HepG2 (cell line): ENCODE measurements around the gene TLCD1. TPM values are rescaled to one million over a fixed set of nuclear protein-coding genes. Genes with fewer than 3 reads are reported as not detected.

ENCODE experiments used
- ATAC-seq: fragments of 200-7000 bp; cut with Tn5 transposase; 3 replicates; pipeline ENCODE4 v1.9.1; 2020; ENCODE audit warnings: mild to moderate bottlenecking, moderate library complexity
- BruUV-seq: library from RNA; stranded (reverse); fragments of 400-500 nt; replicated peaks from 2 replicates; lab custom pipeline; 2021; lab: Mats Ljungman, UMichigan
- CTCF ChIA-PET: fragments of 300-600 bp; formaldehyde crosslinking; extraction: SDS; loops from one replicate; lab custom pipeline; 2021; ENCODE audit warnings: low total read pairs, inconsistent platforms, low intra/inter-chr PET ratio; lab: Yijun Ruan, JAX
- POLR2A ChIA-PET: fragments of 350-600 bp; sonication (Branson Sonifier 250); formaldehyde crosslinking; loops from one replicate; lab custom pipeline; 2020; ENCODE audit warnings: antibody characterized with exemption, inconsistent platforms; lab: Yijun Ruan, JAX
- DNase-seq: peaks from one replicate; pipeline ENCODE4 v3.0.0-alpha.2; 2015; ENCODE audit warnings: low spot score
- FAIRE-seq: peaks from 3 replicates; lab custom pipeline; 2011; peaks lifted over from hg19 to GRCh38; lab: Jason Lieb, UNC
- H2AFZ ChIP-seq: one replicate; pipeline ENCODE4 v1.6.1; 2011; ENCODE audit warnings: low read length, inconsistent platforms
- H3K27ac ChIP-seq: fragments of 300-600 bp; 3 replicates; pipeline ENCODE4 v1.8.0; 2011; ENCODE audit warnings: mixed run types, mild to moderate bottlenecking, mixed read lengths, low read length, inconsistent platforms; ENCODE audit not compliant: insufficient read depth; ENCODE audit errors: extremely low read length
- H3K27me3 ChIP-seq, 2 experiments: fragments of 200-600 bp in 1 of 2; 2 replicates in 1 of 2; 3 replicates in 1 of 2; pipeline versions ENCODE4 v1.6.0 to v1.8.0; 2011; ENCODE audit warnings: low read length in 2 of 2, mild to moderate bottlenecking in 2 of 2, moderate library complexity in 2 of 2, inconsistent platforms in 1 of 2; ENCODE audit not compliant: insufficient read depth in 2 of 2, control insufficient read depth in 1 of 2
- H3K36me3 ChIP-seq, 2 experiments: fragments of 200-600 bp in 1 of 2; replicated peaks in 1 of 2; 2 replicates in 1 of 2; 3 replicates in 1 of 2; pipeline versions ENCODE4 v1.5.1 to v1.8.0; 2011; ENCODE audit warnings: low read length in 2 of 2, inconsistent platforms in 1 of 2; ENCODE audit not compliant: insufficient read depth in 2 of 2, control insufficient read depth in 1 of 2
- H3K4me1 ChIP-seq: 2 replicates; pipeline ENCODE4 v1.5.1; 2012; ENCODE audit warnings: low read length, inconsistent platforms; ENCODE audit not compliant: insufficient read depth
- H3K4me2 ChIP-seq: 2 replicates; pipeline ENCODE4 v1.6.0; 2011; ENCODE audit warnings: low read depth, low read length, inconsistent platforms
- H3K4me3 ChIP-seq, 3 experiments: fragments of 200-600 bp in 1 of 3; sonication (generic), shearing (Covaris generic) in 1 of 3; replicated peaks in 1 of 3; 2 replicates each; pipeline ENCODE4 v1.5.1; 2011 to 2016; ENCODE audit warnings: low read length in 3 of 3, inconsistent platforms in 2 of 3, low read depth in 2 of 3, mild to moderate bottlenecking in 2 of 3, control low read depth in 1 of 3, mixed read lengths in 1 of 3; ENCODE audit not compliant: insufficient read depth in 1 of 3
- H3K79me2 ChIP-seq: one replicate; pipeline ENCODE4 v1.6.1; 2011; ENCODE audit warnings: low read length, inconsistent platforms; ENCODE audit not compliant: insufficient read depth
- H3K9ac ChIP-seq: 2 replicates; pipeline ENCODE4 v1.6.0; 2011; ENCODE audit warnings: mild to moderate bottlenecking, low read depth, low read length, inconsistent platforms; ENCODE audit not compliant: insufficient read depth
- H3K9me3 ChIP-seq: 2 replicates; pipeline ENCODE4 v1.5.1; 2012; ENCODE audit warnings: mild to moderate bottlenecking, low read length
- H4K20me1 ChIP-seq: 2 replicates; pipeline ENCODE4 v1.6.0; 2011; ENCODE audit warnings: inconsistent platforms, mild to moderate bottlenecking, low read length, moderate library complexity; ENCODE audit not compliant: insufficient read depth
- GABPB1 ChIP-seq: IDR thresholded peaks from 2 replicates; pipeline ENCODE4 v1.6.1; 2016; ENCODE audit warnings: mild to moderate bottlenecking, missing genetic modification reagents, moderate library complexity, missing compliant biosample characterization
- HNF4G ChIP-seq, 2 experiments: sonication (generic) in 1 of 2; formaldehyde crosslinking in 1 of 2; IDR thresholded peaks; 2 replicates each; pipeline versions ENCODE4 v1.4.0 to v1.6.1; 2011 to 2020; ENCODE audit warnings: borderline replicate concordance in 2 of 2, low read depth in 2 of 2, mild to moderate bottlenecking in 2 of 2, low read length in 1 of 2, missing genetic modification reagents in 1 of 2, moderate library complexity in 1 of 2
- NONO ChIP-seq, 2 experiments: fragments of 450-650 bp in 1 of 2; sonication (generic) in 1 of 2; formaldehyde crosslinking in 1 of 2; IDR thresholded peaks in 1 of 2; conservative IDR thresholded peaks in 1 of 2; 2 replicates each; pipeline versions ENCODE4 v1.6.1 to v1.8.0; 2017 to 2022; ENCODE audit warnings: mild to moderate bottlenecking in 1 of 2, missing genetic modification reagents in 1 of 2, moderate library complexity in 1 of 2
- SATB2 ChIP-seq: sonication (generic); formaldehyde crosslinking; IDR thresholded peaks from 2 replicates; pipeline ENCODE4 v1.5.0; 2020; ENCODE audit warnings: missing genetic modification reagents
- SOX6 ChIP-seq, 2 experiments: fragments of 450-650 bp in 1 of 2; sonication (generic) in 1 of 2; formaldehyde crosslinking in 1 of 2; IDR thresholded peaks; 2 replicates each; pipeline versions ENCODE4 v1.4.0 to v1.6.1; 2017 to 2020; ENCODE audit warnings: antibody characterized with exemption in 1 of 2, mild to moderate bottlenecking in 1 of 2, missing genetic modification reagents in 1 of 2
- TRIM24 ChIP-seq: sonication (generic); formaldehyde crosslinking; IDR thresholded peaks from 2 replicates; pipeline ENCODE4 v1.8.0; 2022; ENCODE audit warnings: mild to moderate bottlenecking, missing genetic modification reagents
- WGBS: methylation state at CpG from one replicate; pipeline ENCODE4 v1.1.6; 2017; ENCODE audit warnings: low lambda C conversion rate; 5-methylcytosine and 5-hydroxymethylcytosine counted together
- in situ Hi-C: cut with HindIII; loops from 2 replicates; pipeline ENCODE4 v1.10.0; 2017; ENCODE audit warnings: low pct_unique_long_range_greater_than_20kb; ENCODE audit not compliant: extremely low pct_ligation_motif_present
- intact Hi-C: fragments of 100-400 bp; cut with micrococcal nuclease; formaldehyde crosslinking; loops from one replicate; pipeline ENCODE4 v1.10.0; 2022; ENCODE audit not compliant: unreplicated experiment
- polyA plus RNA-seq, 8 experiments: library from polyadenylated mRNA; depleted of rRNA in 3 of 8; stranded (reverse) in 7 of 8; unstranded in 1 of 8; fragments of >200 nt; fragmentation: Illumina TruSeq in 4 of 8; extraction: Trizol in 4 of 8; gene quantifications; 2 replicates each; pipeline versions ENCODE4 v1.2.1 to v1.2.3, GENCODE V29; 2011 to 2016; ENCODE audit warnings: low read depth in 4 of 8, missing spikeins in 1 of 8, mixed read lengths in 1 of 8; ENCODE audit not compliant: insufficient read depth in 1 of 8
- total RNA-seq, 5 experiments: library from RNA; depleted of rRNA; stranded (reverse); fragments of >200 nt; fragmentation: Illumina TruSeq; extraction: Trizol; gene quantifications; 2 replicates each; pipeline ENCODE4 v1.2.3, GENCODE V29; 2016; ENCODE audit warnings: low read depth in 1 of 5
- TF ChIP-seq, protein P1 (sequence below): IDR thresholded peaks from 2 replicates; pipeline ENCODE4 v1.6.1; 2016
- TF ChIP-seq, protein P2 (sequence below): sonication (generic); formaldehyde crosslinking; IDR thresholded peaks from 2 replicates; pipeline ENCODE4 v1.5.1; 2020; ENCODE audit warnings: mild to moderate bottlenecking, missing genetic modification reagents, moderate library complexity
- TF ChIP-seq, protein P3 (sequence below): IDR thresholded peaks from 2 replicates; pipeline ENCODE4 v1.6.1; 2012; ENCODE audit warnings: low read depth, low read length, improper control_type of control experiment
- TF ChIP-seq, protein P4 (sequence below): sonication (generic); formaldehyde crosslinking; IDR thresholded peaks from 2 replicates; pipeline ENCODE4 v1.4.0; 2020; ENCODE audit warnings: mild to moderate bottlenecking, low read depth, missing genetic modification reagents

The TLCD1 gene
- total and polyA plus RNA-seq, 2 of the 13 experiments (the other 11 are each of a cell fraction or from before 2014, with no cell fraction given) = 14.9 to 19.6 TPM

DNA sequence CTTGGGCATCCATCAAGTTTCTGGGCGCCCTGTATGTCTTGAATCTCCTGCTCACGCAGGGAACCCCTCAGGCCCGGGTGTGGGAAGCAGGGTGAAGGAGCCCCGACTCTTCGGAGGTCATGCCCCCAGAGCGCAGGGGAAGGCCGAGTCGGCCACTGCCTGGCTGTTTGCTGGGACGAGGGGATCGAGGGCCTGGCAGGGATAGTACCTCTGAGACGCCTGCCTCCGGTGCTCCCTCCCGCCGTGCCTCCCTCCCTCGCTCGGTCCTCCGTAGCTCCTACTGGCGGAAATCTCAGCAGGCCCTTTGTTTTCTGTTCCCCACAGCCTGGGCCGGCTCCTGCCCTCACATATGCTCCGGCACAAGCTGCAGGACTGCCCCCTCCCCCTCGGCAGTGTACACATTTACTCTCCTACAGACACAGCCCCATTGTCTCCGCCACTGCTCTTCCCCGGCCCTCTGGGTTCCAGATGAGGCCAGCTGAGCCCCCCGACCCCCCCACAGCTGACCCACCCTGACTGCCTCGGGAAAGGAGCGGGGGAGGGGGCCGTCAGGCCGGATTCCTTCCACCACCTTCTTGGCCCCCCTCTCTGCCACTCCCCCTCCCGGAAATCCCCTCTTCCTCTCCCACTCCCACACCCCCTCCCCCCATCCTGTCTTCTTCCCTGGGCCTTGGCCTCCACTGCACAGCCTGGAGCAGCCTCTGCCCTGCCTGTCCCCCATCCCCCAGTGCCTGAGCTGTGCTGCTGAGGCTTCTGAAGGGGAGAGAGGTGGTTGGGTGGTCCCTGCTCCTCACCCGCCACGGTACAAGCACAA is 19.1 kb upstream of the TLCD1 start:
- Histone ChIP-seq H3K9me3 (no peaks in the 10 kb centered on the region), H3K36me3 (peaks cover 36 to 43% of the 10 kb centered on the region in 2 experiments), H3K79me2 (peaks cover 33% of the 10 kb centered on the region), H4K20me1 (peaks cover 45% of the 10 kb centered on the region), H3K27ac (peak overlapping the region; percentile 95), H3K4me1 (peaks cover 61% of the 10 kb centered on the region), H3K4me3 (peak overlapping the region; percentile 72 to 93 (median 74)), H3K9ac (peak overlapping the region; percentile 98), H3K27me3 (no peaks in the 10 kb centered on the region; a peak in 1 of 5 replicates), H2AFZ (no peak overlapping the region), H3K4me2 (peak overlapping the region; percentile 98)
- ATAC-seq = peak; percentile 68
- 4% methylated on average over 8 of the region's 31 CpGs for WGBS
- ChIA-PET CTCF (interaction anchor here (2.8 kb wide), 1 partner anchor 18 kb away, joined by 14 read pairs; the partner anchor contains the start of gene TLCD1), POLR2A (interaction anchor here (0.8 to 12.3 kb wide), 18 partner anchors 9 to 207 kb away, joined by 3 to 590 read pairs (median 6); partner anchors contain the start of genes BLTP2, DHRS13, FAM222B and FLOT2)
- in situ Hi-C loops = loop anchor here (25.0 kb wide), 1 partner anchor 367 kb away; no protein-coding TSS in a partner anchor
- FAIRE-seq = peak; percentile 8
- no TSS peak for BruUV-seq
- DNase-seq = peak; percentile 90
- intact Hi-C loops = loop anchor here (1.0 kb wide), 1 partner anchor 17 kb away; the partner anchor contains the start of gene NEK8
- TF ChIP-seq SATB2 (CRISPR knock-in tag) = no peak
- TF ChIP-seq HNF4G (IDR thresholded peaks at IDR 0.05; ENCODE audit: borderline replicate concordance, low read depth, low read length) = no peak
- no peak for TF ChIP-seq HNF4G (CRISPR knock-in tag; IDR thresholded peaks at IDR 0.05; ENCODE audit: borderline replicate concordance, low read depth)
- TF ChIP-seq, protein P1, sequence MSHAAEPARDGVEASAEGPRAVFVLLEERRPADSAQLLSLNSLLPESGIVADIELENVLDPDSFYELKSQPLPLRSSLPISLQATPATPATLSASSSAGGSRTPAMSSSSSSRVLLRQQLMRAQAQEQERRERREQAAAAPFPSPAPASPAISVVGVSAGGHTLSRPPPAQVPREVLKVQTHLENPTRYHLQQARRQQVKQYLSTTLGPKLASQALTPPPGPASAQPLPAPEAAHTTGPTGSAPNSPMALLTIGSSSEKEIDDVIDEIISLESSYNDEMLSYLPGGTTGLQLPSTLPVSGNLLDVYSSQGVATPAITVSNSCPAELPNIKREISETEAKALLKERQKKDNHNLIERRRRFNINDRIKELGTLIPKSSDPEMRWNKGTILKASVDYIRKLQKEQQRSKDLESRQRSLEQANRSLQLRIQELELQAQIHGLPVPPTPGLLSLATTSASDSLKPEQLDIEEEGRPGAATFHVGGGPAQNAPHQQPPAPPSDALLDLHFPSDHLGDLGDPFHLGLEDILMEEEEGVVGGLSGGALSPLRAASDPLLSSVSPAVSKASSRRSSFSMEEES = peak; percentile 26; the same call in 1 of the 2 replicates
- TF ChIP-seq, protein P2, sequence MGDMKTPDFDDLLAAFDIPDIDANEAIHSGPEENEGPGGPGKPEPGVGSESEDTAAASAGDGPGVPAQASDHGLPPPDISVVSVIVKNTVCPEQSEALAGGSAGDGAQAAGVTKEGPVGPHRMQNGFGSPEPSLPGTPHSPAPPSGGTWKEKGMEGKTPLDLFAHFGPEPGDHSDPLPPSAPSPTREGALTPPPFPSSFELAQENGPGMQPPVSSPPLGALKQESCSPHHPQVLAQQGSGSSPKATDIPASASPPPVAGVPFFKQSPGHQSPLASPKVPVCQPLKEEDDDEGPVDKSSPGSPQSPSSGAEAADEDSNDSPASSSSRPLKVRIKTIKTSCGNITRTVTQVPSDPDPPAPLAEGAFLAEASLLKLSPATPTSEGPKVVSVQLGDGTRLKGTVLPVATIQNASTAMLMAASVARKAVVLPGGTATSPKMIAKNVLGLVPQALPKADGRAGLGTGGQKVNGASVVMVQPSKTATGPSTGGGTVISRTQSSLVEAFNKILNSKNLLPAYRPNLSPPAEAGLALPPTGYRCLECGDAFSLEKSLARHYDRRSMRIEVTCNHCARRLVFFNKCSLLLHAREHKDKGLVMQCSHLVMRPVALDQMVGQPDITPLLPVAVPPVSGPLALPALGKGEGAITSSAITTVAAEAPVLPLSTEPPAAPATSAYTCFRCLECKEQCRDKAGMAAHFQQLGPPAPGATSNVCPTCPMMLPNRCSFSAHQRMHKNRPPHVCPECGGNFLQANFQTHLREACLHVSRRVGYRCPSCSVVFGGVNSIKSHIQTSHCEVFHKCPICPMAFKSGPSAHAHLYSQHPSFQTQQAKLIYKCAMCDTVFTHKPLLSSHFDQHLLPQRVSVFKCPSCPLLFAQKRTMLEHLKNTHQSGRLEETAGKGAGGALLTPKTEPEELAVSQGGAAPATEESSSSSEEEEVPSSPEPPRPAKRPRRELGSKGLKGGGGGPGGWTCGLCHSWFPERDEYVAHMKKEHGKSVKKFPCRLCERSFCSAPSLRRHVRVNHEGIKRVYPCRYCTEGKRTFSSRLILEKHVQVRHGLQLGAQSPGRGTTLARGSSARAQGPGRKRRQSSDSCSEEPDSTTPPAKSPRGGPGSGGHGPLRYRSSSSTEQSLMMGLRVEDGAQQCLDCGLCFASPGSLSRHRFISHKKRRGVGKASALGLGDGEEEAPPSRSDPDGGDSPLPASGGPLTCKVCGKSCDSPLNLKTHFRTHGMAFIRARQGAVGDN (CRISPR knock-in tag) = peak; percentile 77
- TF ChIP-seq GABPB1 (CRISPR knock-in tag) = peak; percentile 68
- no peak for TF ChIP-seq SOX6 (IDR thresholded peaks at IDR 0.05)
- peak; percentile 83 for TF ChIP-seq SOX6 (CRISPR knock-in tag; IDR thresholded peaks at IDR 0.05)
- no peak for TF ChIP-seq TRIM24 (CRISPR knock-in tag)
- TF ChIP-seq NONO (IDR thresholded peaks at IDR 0.05) = no peak
- TF ChIP-seq NONO (CRISPR knock-in tag; conservative IDR thresholded peaks at IDR 0.05) = peak; percentile 84
- TF ChIP-seq, protein P3, sequence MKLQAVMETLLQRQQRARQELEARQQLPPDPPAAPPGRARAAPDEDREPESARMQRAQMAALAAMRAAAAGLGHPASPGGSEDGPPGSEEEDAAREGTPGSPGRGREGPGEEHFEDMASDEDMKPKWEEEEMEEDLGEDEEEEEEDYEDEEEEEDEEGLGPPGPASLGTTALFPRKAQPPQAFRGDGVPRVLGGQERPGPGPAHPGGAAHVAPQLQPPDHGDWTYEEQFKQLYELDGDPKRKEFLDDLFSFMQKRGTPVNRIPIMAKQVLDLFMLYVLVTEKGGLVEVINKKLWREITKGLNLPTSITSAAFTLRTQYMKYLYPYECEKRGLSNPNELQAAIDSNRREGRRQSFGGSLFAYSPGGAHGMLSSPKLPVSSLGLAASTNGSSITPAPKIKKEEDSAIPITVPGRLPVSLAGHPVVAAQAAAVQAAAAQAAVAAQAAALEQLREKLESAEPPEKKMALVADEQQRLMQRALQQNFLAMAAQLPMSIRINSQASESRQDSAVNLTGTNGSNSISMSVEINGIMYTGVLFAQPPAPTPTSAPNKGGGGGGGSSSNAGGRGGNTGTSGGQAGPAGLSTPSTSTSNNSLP = no peak
- TF ChIP-seq, protein P4, sequence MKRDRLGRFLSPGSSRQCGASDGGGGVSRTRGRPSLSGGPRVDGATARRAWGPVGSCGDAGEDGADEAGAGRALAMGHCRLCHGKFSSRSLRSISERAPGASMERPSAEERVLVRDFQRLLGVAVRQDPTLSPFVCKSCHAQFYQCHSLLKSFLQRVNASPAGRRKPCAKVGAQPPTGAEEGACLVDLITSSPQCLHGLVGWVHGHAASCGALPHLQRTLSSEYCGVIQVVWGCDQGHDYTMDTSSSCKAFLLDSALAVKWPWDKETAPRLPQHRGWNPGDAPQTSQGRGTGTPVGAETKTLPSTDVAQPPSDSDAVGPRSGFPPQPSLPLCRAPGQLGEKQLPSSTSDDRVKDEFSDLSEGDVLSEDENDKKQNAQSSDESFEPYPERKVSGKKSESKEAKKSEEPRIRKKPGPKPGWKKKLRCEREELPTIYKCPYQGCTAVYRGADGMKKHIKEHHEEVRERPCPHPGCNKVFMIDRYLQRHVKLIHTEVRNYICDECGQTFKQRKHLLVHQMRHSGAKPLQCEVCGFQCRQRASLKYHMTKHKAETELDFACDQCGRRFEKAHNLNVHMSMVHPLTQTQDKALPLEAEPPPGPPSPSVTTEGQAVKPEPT (CRISPR knock-in tag) = no peak; the same call in 1 of the 2 replicates
